ENCODE measurements around the gene BNC1.
"Not testable (repeated sequence)": the region's sequence is repeated elsewhere in the genome, so short reads cannot be mapped to it uniquely, and the experiment has no call there.

Gene BNC1

DNA sequence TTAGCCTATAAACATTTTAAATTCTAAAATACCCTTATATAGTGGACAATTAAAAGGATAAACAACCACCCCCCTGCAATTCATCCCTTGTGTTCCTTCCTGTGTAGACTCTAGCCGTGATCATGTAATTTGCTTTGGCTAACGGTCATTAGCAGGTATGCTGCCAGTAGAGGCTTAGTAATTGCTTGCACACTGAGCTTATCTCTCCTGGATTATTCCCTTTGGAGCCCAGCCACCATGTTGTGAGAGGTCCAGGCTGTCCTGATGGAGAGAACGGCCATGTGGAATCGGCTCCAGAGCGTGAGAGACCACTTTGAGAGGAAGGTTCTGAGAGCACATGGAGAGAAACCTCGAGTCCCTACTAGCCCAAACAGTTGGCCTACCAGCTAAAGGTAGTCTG, 11.0 kb upstream of the BNC1 start:
- DNase-seq (ENCODE audit: low spot score) = no peak

DNA sequence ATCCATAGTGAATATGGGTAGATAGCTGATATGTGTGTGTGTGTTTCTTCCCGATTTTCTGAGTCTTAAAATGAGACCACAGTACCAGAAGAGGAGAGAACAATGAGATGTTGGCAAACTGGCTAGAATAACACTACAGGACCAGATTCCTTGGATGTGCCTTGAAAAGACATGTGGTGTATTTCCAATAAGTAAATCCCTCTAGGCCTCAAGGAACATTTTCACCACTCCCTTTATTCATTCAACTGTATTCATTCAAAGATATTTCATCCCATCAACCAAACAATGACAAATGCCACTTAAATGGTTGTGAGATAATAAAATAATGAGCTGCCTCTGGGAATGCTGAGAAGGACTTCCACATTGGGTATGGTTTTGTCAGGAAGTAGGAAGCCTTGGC, 8.7 kb upstream of the BNC1 start:
- DNase-seq (ENCODE audit: low spot score) = no peak

DNA sequence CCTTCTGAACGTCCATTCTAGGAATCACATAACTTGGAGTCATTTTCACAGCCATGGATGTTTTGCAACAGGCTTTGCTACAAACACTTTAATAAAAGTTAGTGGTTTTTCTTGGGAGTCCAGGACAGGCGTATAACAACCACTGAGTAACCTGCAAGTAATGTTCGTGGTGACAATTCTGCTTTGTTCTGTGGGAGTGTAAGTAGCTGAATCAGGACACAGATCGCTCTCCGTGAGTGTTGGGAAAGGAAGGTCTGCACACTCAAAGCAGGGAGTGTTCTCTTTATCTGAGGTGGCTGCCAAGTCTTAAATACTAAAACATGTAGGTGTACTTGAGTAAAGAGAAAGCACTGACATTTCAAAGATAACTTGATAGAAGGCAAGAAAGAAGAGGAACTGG, 7.9 kb upstream of the BNC1 start:
- no peak for DNase-seq (ENCODE audit: low spot score)

DNA sequence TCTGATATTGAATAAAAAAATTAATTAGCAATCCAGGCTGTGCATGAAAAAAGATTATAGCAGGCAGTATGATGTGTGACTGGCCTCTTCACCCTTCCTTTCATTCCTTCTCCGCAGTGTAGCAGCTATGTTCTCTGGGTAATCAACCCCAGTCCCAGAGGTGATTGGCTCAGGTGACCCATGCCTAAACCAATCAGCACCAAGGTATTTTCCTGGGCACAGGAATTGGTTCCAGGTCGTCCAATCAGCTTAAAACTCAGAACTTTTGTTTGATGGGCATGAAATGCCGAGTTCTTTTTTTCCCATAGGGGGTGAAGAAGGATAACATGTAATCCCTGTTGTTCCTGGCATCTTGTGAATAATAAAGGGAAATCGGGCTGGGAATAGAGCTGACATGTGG, 5.8 kb upstream of the BNC1 start:
- DNase-seq (ENCODE audit: low spot score) = no peak

DNA sequence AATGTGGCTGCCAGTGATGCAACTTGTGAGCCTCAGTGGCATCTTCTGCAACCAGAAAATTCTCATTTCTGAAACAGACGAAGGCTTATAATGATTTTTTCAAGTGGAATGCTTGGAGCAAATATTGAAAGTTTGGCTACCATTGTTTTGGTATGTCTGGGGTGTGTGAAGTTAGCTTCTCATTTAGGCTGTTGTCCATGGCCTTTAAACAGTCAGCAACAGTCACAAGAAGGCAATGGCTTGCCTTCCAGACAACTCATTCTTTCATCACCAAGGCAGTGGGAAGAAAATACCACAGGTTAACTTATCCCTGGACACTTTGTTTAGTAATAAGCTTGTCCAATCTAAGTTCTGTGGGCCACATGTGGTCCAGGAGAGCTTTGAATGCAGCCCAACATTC, 4.7 kb upstream of the BNC1 start:
- no peak for DNase-seq (ENCODE audit: low spot score)

DNA sequence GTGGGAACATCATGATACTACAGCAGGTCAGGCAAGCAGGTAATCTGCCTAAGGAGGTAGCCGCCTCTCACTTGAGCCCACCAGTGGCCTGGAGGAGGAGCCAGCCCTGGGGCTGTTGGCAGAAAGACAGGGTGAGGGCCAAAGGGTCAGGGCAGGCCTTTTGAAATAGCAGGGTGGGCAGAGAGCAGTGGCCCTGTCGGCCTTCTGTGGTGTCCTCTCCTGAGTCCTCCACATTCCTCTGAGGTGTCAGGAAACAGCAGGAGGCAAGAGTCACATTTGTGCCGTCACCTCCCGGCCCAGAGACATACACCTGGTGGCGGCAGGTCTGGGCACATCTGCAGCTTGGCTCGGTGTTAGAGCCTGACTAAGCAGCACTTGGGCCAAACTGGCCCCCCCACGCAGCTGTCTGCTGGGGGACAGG, 3.9 kb upstream of the BNC1 start:
- DNase-seq (ENCODE audit: low spot score) = no peak

DNA sequence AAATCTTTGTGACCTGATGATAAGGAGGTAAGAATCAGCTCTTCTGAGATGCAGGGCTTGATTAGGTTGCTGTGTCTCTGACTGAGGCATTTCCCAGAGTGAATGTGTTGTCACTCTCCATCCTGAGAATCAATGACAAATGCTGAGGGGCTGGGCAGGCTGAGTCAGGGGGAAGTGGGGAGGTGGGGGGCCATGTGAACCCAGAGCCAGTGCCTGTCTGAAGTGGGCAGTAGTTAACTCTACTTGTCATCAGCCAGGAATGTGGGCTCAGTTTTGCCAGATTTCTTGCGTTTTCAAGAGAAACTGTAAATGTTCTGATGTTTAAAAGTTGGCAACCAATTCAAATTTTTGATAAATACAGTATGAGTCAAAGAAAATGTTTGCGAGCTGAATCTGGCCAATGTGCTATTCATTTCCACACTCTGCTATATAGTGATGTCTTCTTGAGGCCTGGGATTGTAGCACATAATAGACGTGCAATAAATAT, 3.1 kb upstream of the BNC1 start:
- no peak for DNase-seq (ENCODE audit: low spot score)

DNA sequence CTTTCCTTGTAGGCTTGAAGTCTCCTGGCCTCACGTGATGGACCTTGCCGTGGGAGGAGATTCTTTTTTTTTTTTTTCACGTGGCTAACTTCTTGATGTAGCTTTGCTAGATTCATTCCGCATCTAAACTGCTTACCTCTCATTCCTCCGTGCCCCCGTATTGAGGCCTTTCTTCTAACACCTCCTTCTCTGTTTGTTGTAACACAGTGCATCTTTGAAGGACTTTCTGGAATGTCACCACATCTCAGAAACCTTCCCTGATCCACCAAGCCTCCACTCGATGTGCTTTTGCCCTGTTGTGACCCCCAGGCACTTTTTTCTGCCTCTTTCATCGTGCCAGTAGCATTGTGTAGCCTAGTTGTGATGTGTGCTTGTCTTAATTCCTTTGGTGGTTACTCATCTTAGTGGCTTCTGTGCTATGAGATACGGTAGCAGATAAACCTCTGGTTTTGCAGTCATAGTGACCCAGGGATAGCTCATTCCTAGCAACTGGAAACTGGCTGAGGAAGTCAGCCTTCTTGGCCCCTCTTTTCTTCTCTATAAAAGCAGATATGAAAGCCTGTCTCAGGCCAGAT, 1.6 kb upstream of the BNC1 start:
- DNase-seq (ENCODE audit: low spot score) = no peak

DNA sequence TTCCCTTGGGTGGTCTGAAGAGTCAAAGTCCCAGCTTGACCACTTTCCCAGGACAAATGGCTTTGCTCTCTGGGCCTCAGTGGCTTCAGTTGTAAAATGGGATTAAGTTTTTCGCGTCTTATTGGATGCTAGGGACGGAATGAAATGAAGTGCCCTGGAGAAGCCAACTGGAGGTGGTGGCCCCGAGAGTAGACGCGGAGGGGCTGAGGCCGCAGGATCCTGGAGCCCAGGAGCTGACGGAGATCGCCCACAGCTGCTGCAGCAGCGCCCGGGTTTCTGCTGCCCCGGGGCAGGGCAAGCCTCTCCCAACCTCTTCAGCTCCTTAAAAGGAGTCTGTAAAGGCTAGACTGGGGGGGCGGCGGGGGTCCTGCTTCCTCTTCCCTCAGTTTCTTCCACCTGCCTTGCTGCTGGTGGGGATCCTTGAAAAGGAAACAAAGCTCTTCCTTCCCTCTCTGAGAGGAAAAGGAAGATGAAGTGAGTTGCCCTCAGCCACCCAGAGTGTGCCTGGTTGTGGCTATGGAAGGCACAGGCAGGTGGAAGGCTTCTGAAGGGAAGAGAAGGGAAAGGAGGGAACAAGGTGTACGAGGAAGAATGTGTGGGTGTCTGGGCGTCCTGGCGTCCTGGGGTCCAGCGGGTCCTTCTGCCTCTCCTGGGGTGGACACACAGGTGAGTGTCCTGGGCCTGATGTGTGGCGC, 967 bp upstream of the BNC1 start:
- DNase-seq (ENCODE audit: low spot score) = no peak

DNA sequence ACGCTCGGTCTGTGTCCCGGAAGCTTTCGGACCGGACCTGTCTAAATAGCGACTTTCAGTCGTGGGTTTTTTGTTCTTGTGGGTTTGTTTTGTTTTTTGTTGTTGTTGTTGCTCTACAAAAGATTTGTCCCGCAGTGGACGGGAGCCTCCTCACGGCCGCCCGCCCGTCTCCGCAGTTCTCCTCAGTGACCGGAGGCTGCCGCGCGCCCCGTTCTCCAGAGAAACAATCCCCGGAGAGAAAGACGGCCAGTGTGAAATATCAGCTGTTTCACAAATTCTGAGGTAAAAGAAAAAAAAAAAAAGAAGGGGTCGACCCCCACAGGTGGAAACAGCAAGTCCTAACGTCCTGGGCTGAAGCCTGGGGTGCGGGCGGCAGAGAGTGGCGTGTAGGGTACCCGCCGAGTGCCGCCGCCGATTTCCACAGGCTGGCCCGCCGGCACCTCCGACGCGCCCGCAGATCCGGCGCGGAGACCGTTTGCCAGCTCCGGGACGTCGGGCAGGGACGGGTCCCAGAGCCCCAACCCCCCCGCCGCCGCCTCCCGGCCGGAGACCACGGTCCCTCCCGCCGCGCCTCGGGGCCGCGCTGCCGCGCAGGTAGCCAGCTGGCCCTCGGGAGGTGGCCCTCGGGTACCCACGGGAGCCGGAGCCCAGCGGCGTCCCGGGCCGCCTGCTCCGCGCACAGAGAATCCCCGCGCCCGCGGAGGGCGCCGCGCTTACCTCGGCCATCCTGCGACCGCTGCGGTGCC, 478 bp downstream of the BNC1 start:
- no peak for DNase-seq (ENCODE audit: low spot score)

DNA sequence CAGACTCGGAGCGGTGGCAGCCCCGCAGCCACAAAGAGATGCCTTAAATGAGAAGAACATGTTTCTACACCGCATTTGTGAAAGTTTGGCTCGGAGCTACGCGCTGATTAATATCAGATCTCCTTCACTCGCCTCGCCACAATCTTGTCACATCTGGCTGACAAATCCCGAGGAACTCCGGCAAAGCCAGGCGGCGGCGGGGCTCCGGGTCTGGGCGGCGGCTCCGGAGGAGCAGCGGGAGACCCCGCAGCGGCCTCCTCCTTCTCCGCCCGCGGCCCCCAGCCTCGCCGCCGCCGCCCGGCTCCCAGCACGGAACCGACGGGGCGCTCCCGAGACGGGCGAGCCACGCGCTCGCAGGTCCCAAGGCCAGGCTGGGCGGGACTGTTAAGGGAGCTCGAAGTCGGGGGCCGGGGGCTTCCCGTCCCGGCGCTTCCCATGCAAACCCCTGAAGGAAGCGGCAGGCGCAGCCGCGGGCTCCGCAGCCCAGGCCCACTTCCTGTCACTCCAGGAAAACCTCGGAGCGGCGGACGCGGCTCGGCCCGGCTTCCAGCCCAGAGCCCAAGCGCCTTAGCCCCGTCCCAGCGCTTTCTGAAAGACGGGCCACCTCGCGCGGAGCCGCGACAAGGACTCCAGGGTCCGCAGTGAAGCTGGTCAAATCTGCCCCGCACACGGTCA, 1.2 kb downstream of the BNC1 start:
- DNase-seq (ENCODE audit: low spot score) = no peak

DNA sequence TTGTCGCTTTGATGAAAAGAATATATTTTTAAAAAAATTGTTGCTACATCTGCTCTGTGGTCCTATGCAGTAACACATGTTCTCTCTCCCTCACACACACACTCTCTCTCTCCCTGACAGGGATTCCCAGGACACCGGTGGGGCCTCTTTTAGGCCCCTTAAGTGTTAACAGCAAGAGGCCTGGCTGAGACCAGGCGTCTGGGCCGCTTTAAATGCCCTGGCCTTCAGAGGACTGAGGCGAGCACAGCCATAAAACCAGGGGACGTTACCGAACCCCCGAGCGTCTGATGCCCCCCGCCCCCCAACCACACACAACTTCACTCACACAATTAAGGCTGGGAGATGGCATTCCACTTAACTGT, 1.7 kb downstream of the BNC1 start:
- no peak for DNase-seq (ENCODE audit: low spot score)

DNA sequence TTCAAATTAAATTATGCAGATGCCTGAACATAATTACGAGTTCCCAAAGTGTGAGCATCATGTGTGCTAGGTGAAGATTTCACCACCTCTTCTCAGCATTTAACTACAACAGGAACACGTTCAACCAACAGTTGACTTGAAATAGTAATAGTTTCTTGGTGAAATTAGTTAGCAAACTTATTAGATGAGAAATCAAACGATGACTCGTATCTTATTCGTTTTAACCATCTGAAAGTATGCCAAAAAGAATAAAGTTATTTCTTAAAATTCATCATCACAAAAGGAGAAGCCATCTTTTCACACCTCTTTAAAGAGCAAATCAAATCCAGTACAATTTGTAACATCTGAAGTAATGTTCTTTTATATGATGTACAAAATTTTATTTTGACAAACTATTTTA, 2.3 kb downstream of the BNC1 start:
- DNase-seq (ENCODE audit: low spot score) = no peak

DNA sequence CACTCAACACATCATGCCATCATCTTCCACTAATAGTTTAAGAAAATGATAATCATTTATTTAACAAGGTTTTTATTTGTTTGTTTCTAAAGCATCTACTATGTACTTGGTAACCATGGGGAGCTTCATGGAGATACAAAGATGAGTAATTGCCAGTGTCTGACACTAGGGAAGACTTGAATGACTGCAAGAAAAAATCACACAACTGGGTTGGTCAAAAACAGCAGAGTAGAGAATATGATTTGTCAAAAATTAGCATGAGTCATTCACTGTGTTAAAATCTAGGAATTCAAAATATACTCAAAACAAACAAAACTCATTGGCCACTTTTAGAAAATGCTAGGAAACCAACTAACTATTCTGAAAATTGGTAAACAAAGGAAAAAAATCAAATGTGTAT, 6.3 kb downstream of the BNC1 start:
- no peak for DNase-seq (ENCODE audit: low spot score)

DNA sequence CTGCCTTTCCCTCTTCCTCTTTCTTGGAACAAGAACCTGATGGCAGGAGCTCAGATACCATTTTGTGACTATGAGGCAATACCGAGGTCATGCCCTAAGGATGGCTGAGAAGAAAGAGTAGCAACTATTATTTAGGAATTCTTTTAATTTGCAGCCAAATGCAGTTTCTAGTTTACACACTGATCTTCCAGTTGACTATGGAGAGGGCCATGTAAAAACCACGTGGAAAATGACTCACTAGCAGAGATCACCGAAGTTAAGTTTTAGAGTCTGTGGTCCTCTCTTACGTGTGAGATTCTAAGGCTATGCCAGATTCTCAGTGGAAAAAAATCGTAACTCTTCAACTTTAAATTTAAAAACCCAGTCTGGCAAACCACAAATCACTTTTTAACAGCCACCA, 7.8 kb downstream of the BNC1 start:
- DNase-seq (ENCODE audit: low spot score) = no peak

DNA sequence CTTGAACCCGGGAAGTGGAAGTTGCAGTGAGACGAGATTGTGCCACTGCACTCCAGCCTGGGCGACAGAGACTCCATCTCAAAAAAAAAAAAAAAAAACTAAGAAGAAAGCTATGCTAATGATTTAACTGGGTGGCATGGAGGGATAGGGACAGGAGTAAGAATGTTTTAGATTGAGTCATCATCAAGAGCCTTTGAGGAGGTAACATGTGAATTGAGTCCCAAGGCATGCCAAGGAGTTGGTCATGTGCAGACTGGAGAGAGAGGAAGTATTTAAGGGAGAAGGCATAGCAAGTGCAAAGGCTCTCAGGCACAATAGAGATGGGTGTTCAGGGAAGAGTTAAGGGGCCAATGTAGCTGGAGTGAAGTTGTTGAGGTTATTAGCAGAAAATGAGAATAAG, 9.1 kb downstream of the BNC1 start:
- no peak for DNase-seq (ENCODE audit: low spot score)

DNA sequence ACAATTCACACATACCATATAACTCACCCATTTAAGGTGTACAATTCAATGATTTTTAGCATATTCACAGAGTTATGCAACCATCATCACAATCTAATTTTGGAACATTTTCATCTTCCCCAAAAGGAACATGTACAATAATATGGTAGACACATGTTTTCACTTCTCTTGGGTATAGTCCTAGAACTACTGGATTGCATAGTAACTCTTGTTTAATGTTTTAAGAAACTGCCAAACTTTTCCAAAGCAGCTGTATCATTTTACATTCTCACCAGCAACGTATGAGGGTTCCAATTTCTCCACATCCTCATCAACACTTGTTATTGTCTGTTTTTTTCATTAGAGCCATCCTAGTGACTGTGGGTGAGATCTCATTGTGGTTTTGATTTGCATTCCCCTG, 14.3 kb downstream of the BNC1 start:
- DNase-seq (ENCODE audit: low spot score) = no peak

DNA sequence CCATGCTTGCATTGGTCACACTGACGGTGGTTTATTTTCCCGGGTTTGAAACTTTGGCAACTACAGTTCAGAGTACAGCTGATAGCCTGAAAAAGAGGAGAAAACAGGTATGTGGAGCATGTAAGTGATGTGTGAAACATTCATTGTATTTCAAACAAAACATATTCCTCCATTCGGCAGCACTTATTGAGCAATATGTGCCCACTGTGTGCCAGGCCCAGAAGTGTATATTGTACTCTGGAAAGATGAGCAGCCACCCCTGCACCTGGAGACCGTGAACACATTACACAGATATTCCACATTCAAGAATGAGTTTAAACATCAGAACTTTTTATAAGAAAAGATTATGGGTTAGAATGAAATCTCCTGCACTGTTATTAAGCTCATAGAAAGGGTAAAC, 16.3 kb downstream of the BNC1 start:
- DNase-seq (ENCODE audit: low spot score) = no peak

DNA sequence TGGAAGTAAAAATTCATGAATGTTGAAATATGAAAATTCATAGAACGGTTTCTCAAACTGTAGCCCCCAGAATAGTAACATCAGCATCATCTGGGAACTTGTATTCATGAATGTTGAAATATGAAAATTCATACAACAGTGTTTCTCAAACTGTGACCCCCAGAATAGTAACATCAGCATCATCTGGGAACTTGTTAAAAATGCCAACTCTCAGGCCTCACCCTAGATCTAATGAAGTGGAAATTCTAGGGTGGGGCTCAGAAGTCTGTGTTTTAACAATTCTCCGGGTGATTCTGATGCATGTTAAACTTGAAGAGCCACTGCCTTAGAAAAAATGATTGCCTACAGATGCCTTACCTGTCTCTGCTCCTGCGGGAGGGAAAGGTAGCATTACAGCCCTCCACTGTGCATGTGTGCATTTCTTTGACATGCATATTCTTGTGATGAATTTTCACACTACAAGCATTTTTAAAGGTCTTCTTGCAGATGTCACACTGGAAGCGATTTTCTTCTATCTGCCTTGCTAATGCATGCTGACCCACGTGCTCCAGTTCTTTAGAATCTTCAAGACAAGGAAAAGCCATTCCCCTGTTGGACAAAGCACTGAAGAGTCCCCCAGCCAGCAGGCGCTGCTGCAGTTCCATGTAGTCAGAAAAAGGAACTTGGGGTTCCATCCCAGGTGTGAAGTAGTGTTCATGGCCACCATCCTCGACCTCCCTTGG, 21.7 kb downstream of the BNC1 start:
- no peak for DNase-seq (ENCODE audit: low spot score)

DNA sequence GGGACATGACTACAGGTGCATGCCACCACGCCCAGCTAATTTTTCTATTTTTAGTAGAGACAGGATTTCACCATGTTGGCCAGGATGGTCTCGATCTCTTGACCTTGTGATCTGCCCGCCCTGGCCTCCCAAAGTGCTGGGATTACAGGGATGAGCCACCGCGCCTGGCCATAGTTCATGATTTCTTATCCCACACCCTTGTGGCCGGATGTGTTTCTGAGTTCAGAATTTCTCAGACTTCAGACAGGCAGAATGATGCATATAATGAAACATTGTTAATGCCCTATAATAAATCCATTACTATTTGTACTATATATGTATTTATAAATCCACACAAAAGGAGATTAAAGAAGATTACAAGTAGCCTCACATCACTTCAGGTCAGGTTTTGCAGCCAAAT, 22.3 kb downstream of the BNC1 start:
- not testable (repeated sequence) for DNase-seq (ENCODE audit: low spot score)

DNA sequence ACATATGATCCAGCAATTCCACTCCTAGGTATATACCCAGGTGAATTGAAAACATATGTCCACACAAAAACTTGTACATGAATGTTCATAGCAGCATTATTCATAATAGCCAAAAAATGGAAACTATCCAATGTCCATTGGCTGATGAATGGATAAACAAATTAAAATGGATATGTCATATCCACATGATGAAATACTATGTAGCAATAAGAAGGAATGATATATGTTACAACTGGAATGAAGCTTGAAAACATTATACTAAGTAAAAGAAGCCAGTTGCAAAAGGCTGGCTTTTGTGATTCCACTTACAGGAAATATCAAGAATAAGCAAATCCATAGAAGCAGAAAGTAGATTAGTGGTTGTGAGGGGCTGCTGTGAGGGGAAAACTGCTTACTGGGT, 33.7 kb downstream of the BNC1 start:
- no peak for DNase-seq (ENCODE audit: low spot score)

DNA sequence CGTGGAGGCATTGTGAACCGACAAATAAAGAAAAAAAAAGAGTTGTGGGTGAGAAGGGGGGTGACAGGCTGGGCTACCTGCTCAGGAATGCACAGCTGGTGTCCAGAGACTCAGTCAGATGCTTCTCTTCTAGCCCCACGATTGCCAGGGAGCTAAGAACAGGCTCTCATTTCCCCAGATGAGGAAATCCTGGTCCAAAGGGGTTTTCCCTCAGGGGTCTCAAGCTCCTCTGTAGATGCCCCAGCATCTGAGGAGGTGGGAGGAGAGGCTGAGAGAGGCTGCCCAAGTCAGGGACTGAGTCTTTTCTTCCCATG, 35.5 kb downstream of the BNC1 start:
- DNase-seq (ENCODE audit: low spot score) = no peak

All from CD4-positive, alpha-beta T cell treated with Interleukin-2 at 100 ng/mL for 4 hours (primary cell).